HG02840 (cell line): ENCODE data around the gene ACTR3.
"Not testable (repeated sequence)": the region's sequence is repeated elsewhere in the genome, so short reads cannot be mapped to it uniquely, and the experiment has no call there.

Source experiments
- ATAC-seq: cut with Tn5 transposase; IDR thresholded peaks from one replicate; pipeline ENCODE4 v1.9.1; 2021; ENCODE audit warnings: mild to moderate bottlenecking, moderate library complexity, moderate number of reproducible peaks; ENCODE audit not compliant: unreplicated experiment, low FRiP score

The ACTR3 gene

DNA sequence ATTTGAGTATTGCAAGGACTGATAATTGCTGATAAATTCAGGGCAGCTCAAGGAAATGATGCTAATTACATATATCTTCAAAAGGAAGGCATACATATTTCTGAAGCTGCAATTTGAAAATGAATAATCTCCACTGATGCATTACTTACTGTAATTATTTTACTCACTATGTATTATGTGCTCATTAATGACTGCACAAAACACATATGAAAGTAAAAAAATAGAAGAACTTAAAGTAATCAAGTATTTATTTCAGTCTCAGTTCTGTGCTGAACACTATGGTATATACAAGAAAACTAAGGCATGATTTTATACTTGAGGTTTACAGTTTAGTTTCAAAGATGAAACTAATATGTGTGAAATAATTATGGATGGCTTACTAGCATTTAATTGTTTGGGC, 9.3 kb downstream of the ACTR3 start:
- ATAC-seq, result no peak

DNA sequence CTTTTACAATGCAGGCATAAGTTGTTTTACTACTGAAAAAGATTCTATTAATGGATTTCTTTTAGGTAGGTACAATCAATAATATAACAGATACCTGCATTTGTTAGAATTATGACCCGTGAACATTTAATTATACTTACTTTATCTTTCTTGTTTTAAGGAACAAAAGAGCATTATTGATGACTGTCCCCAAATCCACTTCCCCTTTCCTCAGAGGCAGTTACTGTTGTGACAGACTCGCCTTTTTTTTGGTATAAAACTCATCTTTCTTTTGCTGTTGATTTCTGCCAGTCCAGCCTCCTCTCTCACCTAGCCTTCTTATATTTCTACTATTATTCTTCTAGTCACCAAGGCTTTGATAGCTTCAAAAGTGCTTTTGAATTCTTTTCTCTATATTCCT, 12.1 kb downstream of the ACTR3 start:
- no peak for ATAC-seq

DNA sequence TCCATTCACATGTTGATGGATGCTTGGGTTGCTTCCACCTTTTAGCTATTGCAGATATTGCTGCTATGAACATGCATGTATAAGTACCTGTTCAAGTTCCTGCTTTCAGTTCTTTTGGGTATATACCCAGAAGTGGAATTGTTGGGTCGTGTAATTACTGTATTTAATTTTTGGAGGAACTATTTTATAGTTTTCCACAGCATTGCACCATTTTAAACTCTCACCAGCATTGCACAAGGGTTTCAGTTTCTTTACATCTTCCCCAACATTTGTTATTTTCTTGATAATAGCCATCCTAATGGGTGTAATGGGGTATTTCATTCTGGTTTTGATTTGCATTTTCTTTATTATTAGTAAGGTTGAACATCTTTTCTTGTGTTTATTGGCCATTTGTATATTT, 16.0 kb downstream of the ACTR3 start:
- no peak for ATAC-seq

DNA sequence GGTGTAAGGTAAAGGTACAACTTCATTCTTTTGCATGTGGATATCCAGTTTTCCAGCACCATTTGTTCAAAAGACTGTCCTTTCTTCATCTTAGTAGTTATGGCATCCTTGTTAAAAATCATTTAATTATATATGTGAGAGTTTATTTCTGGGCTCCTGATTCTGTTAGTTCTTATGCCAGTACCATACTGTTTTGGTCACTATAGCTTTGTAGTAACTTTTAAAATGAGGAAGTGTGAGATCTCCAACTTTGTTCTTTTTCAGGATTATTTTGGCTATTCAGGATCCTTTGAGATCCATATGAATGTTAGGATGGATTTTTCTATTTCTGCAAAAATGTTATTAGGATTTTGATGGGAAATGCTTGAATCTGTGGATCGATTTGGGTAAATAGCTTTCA, 16.8 kb downstream of the ACTR3 start:
- no peak for ATAC-seq

DNA sequence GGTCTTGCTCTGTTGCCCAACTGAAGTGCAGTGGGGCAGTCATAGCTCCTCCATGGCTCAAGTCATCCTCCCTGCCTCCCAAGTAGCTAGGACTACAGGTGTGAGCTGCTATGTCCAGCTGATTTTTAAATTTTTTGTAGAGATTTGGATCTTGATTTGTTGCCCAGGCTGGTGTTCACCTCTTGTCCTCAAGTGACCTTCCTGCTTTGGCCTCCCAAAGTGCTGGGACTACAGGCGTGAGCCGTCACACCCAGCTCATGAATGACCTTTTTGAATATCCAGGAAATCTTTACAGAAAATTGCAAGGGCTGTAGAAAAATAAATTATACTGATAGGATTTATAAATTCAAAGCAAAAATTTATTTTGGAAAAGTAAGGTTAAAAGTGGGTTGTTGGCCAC, 17.4 kb downstream of the ACTR3 start:
- ATAC-seq, result no peak

GRCh38 chr2:113910110-113910717, 20.3 kb downstream of the ACTR3 start:
- ATAC-seq, result no peak

DNA sequence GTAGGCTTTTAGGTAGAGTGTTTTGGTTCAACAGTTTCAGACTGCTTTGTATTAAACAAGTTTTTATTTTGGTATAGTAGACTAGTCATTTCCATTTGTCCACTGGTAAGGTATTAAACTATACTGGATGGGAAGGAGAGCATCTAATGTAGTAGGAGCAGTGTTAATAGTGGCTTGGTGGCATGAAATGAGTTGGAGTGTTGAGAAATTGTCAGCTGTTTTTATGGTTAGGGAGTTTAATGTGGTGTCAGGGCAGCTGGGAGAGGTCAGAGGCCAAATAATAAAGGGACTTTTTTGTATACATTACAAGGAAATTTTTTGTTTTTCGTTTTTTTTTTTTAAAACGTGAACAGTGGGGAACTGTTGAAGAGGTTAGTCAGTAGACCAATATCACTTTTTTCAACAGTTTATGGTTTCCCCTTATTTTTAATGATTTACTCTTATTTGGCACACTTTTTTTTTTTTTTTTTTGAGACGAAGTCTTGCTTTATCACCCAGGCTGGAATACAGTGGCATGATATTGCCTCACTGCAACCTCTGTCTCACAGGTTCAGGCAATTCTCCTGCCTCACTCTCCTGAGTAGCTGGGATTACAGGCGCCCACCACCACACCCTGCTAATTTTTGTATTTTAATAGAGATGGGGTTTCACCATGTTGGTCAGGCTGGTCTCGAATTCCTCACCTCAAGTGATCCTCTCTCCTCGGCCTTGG, 21.2 kb downstream of the ACTR3 start:
- ATAC-seq, result no peak

DNA sequence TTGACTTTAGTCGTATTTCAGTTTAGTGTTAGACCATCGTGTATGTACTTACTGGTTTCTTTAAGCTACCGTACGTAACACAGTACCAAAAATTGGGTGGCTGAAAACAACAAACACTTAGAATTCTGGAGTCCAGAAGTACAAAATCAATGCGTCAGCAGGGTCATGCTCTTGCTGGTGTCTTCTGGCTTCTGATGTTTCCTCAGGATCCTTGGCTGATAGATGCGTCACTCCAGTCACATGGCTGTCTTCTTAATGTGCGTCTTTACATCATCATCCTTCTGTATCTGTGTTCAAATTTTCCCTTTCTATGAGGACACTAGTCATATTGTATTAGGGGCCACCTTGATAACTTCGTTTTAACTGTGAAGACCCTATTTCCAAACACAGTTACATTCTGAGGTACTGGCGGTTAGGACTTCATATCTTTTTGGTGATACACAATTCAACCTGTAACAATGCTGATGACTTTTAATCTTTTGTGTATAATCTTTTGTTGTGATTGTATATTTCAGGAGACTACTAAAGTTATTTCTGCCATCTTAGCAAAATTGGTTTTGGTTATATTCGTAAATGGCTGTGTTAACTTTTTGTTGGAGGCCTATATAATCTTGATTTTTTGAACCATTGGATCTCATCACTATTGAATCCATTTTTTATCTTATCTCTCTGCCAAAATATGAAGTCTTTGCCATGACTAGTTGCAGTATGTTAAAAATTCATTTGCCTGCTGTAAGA, 25.4 kb downstream of the ACTR3 start:
- ATAC-seq, result no peak

DNA sequence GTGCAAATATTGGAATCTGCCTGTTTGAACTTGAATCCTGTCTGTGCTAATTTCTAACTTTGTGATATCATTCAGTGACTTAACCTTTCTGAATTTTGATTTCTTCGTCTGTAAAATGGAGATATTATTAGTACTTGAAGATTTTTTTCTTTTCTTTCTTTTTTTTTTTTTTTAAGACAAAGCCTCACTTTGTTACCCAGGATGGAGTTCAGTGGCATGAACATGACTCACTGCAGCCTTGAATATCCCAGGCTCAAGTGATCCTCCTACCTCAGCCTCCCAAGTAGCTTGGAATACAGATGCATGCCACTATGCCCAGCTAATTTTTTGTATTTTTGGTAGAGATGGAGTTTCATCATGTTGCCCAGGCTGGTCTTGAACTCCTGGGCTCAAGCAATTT, 28.3 kb downstream of the ACTR3 start:
- no peak for ATAC-seq

DNA sequence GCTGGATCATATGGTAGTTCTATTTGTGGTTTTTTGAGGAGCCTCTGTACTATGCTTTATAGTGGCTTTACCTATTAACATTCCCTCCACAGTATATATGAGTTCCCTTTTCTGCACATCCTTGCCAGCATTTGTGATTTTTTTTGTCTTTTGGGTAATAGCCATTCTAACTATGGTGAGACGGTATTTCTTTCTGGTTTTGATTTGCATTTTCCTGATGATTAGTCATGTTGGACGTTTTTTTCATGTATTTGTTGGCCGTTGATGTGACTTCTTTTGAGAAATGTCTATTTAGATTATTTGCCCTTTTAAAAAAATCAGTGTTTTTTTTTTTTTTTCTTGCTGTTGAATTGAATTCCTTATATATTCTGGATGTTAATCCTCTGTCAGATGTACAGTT, 31.1 kb downstream of the ACTR3 start:
- ATAC-seq, result no peak

DNA sequence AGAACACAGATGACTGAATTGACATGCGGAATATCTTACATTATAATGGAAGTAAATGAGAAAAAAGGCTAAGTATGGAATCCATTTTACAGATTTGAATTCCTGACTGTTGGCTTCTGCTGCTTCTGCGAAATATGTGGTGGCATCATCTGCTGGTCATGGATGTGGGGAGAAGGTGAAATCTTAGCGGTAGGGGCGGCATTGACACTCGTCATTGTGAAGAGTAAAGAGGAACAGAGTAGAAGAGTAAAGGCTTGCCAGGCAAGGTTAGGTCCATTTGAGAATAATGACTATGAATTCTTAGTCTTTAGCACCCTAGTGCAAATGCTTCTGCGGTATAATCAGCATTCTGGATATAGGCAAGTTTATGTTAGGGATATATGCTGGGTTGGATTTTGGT, 32.4 kb downstream of the ACTR3 start:
- ATAC-seq, result no peak

- ATAC-seq, result no peak
These were observed 32.9 kb downstream of the ACTR3 start for GRCh38 chr2:113922784-113923183.

DNA sequence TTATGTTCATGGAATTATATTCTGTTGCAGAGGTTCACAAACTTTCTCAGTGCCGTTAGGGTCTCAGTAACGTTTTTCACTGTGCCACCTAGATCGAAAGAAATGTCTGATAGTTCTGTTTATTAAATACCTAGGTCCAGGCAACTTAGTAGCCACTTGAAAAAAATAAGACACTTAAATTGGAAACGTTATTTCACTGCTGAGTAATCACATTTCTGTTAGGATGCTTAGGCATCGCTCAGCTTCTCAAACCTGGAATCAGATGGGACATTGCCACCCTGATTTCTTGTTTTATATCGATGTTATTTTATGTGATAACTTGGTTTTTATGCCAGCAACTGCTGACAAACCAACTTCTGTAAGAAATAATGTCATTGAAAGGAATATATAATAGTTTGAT, 36.0 kb downstream of the ACTR3 start:
- no peak for ATAC-seq

GRCh38 chr2:113926314-113926713, 36.4 kb downstream of the ACTR3 start:
- ATAC-seq, result no peak

DNA sequence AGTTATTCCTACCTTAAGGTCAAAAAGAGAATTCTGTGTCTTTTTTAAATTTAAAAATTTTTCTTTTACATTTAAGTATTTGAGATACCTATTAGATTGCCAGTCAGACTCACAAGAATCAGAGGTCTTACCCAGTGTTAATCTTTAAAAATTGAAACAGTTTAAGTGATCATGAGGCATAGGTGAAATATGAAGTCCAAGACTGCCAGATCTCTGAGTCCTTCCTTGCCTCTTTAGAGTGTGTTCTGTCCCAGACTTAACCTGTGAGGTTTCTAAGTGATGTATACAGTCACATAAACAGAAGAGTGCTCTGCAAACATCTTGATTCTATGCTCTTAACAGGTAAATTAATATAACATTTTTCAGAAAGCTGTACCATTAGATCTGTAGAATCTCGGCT, 40.6 kb downstream of the ACTR3 start:
- ATAC-seq, result no peak

GRCh38 chr2:113937501-113937900, 47.6 kb downstream of the ACTR3 start:
- no peak for ATAC-seq

DNA sequence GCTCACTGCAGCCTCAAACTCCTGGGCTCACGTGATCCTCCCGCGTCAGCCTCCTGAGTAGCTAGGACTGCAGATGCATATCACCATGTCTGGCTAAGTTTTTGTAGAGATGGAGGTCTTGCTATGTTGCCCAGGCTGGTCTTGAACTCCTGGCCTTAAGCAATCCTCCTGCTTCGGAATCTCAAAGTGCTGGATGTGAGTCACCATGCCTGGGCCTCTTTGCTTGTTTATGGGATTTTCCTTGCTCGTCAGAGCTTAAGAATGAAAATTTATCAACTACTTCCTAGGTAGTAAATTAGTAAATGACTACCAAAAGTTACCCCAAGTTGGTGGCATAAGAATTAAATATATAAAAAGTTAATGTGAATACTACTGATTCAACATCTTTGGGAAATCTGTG, 51.0 kb downstream of the ACTR3 start:
- no peak for ATAC-seq

GRCh38 chr2:113945784-113946183, 55.9 kb downstream of the ACTR3 start:
- ATAC-seq, result not testable (repeated sequence)

DNA sequence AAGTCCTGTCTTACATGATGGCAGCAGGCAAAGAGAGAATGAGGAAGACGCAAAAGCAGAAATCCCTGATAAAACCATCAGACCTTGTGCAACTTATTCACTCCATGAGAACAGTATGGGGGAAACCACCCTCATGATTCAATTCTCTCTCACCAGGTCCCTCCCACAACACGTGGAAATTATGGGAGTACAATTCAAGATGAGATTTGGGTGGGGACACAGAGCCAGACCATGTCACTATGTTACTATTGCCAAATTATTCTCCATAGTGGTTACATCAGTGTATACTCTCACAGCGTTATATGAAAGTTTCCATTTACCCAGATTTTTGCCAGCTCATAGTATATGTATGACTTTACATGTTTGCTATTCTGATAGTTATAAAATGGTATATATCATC, 61.0 kb downstream of the ACTR3 start:
- ATAC-seq, result not testable (repeated sequence)

DNA sequence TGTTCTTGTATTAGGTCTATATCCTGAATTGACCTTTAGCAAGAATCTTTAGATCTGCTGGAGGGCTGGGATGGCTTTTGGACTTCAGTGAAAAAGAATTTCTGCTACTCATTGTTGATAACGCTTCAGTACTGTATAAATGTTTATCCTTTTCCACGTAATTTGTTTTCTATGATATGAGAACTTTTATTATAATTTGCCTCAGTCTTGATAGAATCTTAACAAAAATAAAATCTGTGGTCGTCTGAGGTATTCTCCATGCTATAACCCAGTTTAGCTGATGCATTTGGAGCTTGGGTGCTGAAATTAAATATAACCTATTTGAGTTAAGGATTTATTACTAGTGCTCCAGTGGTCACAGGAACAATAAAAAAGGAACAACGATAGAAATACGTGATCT, 71.1 kb downstream of the ACTR3 start:
- no peak for ATAC-seq

GRCh38 chr2:113962692-113963480, 73.0 kb downstream of the ACTR3 start:
- ATAC-seq, result no peak
